ENCODE data around the gene PRPF8. TPM values are rescaled to one million over a fixed set of nuclear protein-coding genes. Genes with fewer than 3 reads are reported as not detected.
A peak's percentile ranks its signal among the peaks of the same experiment; 100 is the strongest.

Gene PRPF8
- total and polyA plus RNA-seq, 2 of the 13 experiments (the other 11 are each of a cell fraction or from before 2014, with no cell fraction given), result 112 to 179 TPM

DNA sequence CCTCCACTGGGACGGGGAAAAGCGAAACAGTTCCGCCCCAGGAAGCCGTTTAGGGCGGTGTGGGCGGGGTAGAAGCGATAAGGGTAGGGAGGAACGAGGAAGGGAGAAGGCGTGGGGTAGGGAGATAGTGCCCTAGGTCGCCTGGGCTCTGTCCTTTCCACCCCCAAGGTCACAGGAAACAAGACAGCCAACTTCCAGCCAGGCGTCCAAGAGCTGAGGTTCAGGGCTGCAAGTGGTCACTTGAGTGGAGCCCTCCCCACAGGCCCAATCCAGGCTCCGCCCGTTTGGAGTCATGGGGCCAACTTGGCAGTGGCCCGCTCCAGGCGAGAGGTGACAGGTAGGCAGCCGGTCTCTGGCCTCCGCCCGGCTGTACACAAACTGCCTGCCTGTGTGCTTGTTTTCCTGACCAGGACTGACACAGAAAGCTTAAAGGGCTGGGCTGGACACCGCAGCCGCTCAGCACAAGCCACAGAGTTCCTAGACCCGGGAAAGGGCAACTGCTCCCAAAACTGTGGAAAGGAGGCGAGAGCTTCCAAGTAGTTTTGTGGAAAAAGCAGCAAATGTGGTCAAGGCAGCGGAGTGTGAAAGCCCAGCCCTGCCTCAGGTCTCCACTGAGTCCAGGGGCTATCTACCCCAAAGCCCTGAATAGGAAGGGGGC is 34.7 kb downstream of the PRPF8 start, which contains the start of gene RILP (continued):
- TF ChIP-seq ATF7 (IDR thresholded peaks at IDR 0.05) (no peak), ATF7 (CRISPR knock-in tag; IDR thresholded peaks at IDR 0.05) (no peak), ZNF326 (CRISPR knock-in tag; IDR thresholded peaks at IDR 0.05; ENCODE audit: borderline replicate concordance) (no peak), SP2 (CRISPR knock-in tag; IDR thresholded peaks at IDR 0.05) (no peak; the same call in 1 of the 2 replicates), POLR2AphosphoS5 (IDR thresholded peaks at IDR 0.05; ENCODE audit: low read depth, low read length) (peak; percentile 67), PRDM15 (CRISPR knock-in tag; IDR thresholded peaks at IDR 0.05) (peak; percentile 29; the same call in 1 of the 2 replicates), ETV5 (CRISPR knock-in tag; IDR thresholded peaks at IDR 0.05; ENCODE audit: borderline replicate concordance) (peak; percentile 67), IRF2 (CRISPR knock-in tag; IDR thresholded peaks at IDR 0.05) (peak; percentile 49; the same call in 1 of the 2 replicates), DRAP1 (CRISPR knock-in tag; IDR thresholded peaks at IDR 0.05) (peak; percentile 73), GFI1 (CRISPR knock-in tag; IDR thresholded peaks at IDR 0.05; ENCODE audit: borderline replicate concordance) (0 out of 2 replicates have a peak, but pooled peaks have one; percentile 39), LCORL (IDR thresholded peaks at IDR 0.05) (no peak), LCORL (CRISPR knock-in tag; IDR thresholded peaks at IDR 0.05) (peak; percentile 86), ZNF501 (CRISPR knock-in tag; IDR thresholded peaks at IDR 0.05) (peak; percentile 23; the same call in 1 of the 2 replicates), ZSCAN31 (CRISPR knock-in tag; IDR thresholded peaks at IDR 0.05; ENCODE audit: low read depth) (peak; percentile 66; the same call in 1 of the 2 replicates), MZF1 (CRISPR knock-in tag; IDR thresholded peaks at IDR 0.05; ENCODE audit: borderline replicate concordance) (no peak), BRCA1 (CRISPR knock-in tag; IDR thresholded peaks at IDR 0.05) (no peak), IKZF5 (CRISPR knock-in tag; IDR thresholded peaks at IDR 0.05) (peak; percentile 74; the same call in 1 of the 2 replicates), HDAC1 (CRISPR knock-in tag; IDR thresholded peaks at IDR 0.05) (peak; percentile 62; the same call in 1 of the 2 replicates)
- TF ChIP-seq, protein P1, sequence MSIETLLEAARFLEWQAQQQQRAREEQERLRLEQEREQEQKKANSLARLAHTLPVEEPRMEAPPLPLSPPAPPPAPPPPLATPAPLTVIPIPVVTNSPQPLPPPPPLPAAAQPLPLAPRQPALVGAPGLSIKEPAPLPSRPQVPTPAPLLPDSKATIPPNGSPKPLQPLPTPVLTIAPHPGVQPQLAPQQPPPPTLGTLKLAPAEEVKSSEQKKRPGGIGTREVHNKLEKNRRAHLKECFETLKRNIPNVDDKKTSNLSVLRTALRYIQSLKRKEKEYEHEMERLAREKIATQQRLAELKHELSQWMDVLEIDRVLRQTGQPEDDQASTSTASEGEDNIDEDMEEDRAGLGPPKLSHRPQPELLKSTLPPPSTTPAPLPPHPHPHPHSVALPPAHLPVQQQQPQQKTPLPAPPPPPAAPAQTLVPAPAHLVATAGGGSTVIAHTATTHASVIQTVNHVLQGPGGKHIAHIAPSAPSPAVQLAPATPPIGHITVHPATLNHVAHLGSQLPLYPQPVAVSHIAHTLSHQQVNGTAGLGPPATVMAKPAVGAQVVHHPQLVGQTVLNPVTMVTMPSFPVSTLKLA (IDR thresholded peaks at IDR 0.05), result peak; percentile 37
- TF ChIP-seq, protein P2, sequence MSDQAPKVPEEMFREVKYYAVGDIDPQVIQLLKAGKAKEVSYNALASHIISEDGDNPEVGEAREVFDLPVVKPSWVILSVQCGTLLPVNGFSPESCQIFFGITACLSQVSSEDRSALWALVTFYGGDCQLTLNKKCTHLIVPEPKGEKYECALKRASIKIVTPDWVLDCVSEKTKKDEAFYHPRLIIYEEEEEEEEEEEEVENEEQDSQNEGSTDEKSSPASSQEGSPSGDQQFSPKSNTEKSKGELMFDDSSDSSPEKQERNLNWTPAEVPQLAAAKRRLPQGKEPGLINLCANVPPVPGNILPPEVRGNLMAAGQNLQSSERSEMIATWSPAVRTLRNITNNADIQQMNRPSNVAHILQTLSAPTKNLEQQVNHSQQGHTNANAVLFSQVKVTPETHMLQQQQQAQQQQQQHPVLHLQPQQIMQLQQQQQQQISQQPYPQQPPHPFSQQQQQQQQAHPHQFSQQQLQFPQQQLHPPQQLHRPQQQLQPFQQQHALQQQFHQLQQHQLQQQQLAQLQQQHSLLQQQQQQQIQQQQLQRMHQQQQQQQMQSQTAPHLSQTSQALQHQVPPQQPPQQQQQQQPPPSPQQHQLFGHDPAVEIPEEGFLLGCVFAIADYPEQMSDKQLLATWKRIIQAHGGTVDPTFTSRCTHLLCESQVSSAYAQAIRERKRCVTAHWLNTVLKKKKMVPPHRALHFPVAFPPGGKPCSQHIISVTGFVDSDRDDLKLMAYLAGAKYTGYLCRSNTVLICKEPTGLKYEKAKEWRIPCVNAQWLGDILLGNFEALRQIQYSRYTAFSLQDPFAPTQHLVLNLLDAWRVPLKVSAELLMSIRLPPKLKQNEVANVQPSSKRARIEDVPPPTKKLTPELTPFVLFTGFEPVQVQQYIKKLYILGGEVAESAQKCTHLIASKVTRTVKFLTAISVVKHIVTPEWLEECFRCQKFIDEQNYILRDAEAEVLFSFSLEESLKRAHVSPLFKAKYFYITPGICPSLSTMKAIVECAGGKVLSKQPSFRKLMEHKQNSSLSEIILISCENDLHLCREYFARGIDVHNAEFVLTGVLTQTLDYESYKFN (CRISPR knock-in tag; conservative IDR thresholded peaks at IDR 0.05), result peak; percentile 57
